SK-N-MC (cell line): Measurements from ENCODE around the gene ARHGEF2.

Experiments
- DNase-seq: peaks from one replicate; pipeline ENCODE4 v3.0.0-alpha.2; 2011; ENCODE audit warnings: low read depth, low spot score
- H3K27ac ChIP-seq: fragments of 200-600 bp; sonication (generic); 2 replicates; pipeline ENCODE4 v1.5.1; 2016; ENCODE audit warnings: mixed run types
- H3K36me3 ChIP-seq: fragments of 200-600 bp; sonication (generic); 2 replicates; pipeline ENCODE4 v1.6.1; 2017; ENCODE audit warnings: antibody characterized with exemption, low read length, mixed read lengths; ENCODE audit not compliant: insufficient read depth
- H3K4me3 ChIP-seq: fragments of 200-600 bp; sonication (generic); 2 replicates; pipeline ENCODE4 v1.5.1; 2016
- H3K9ac ChIP-seq: fragments of 200-600 bp; sonication (generic); 2 replicates; pipeline ENCODE4 v1.8.0; 2017; ENCODE audit warnings: mixed run types, mixed read lengths; ENCODE audit not compliant: insufficient read length
- H3K9me3 ChIP-seq: fragments of 200-600 bp; sonication (generic); 2 replicates; pipeline ENCODE4 v1.6.1; 2017; ENCODE audit warnings: low read depth, mild to moderate bottlenecking, antibody characterized with exemption, low read length, moderate library complexity, mixed read lengths
- EZH2 ChIP-seq: fragments of 200-600 bp; sonication (generic); IDR thresholded peaks from one replicate; pipeline ENCODE4 v1.6.1; 2017; ENCODE audit warnings: antibody characterized with exemption
- FOXP2 ChIP-seq: optimal IDR thresholded peaks from 2 replicates; pipeline ENCODE3; 2011; ENCODE audit warnings: mild to moderate bottlenecking, moderate library complexity; ENCODE audit not compliant: insufficient read depth; ENCODE audit errors: extremely low read length, control extremely low read depth
- POLR2AphosphoS5 ChIP-seq: IDR thresholded peaks from 2 replicates; pipeline ENCODE4 v1.6.1; 2012; ENCODE audit warnings: mild to moderate bottlenecking, low read depth, low read length, borderline replicate concordance

Gene ARHGEF2

DNA sequence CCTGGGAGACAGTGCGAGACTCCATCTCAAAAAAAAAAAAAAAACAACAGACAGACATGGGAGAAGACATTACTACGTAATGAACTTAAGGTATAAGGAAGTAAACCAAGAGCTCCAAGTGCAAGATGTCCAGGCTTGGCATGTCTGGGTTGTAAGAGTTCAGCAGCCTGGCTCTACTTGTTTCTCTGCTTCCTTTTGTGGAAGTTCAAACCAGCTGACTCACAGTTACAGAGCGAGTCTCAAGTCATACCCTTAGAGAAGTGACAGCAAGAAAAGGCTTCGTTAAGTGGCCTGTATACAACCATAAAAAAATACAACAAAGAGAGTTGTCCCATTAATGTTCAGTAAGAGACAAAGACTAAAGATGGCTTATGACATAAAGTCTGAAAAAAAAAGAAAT is 68.5 kb downstream of the ARHGEF2 start:
- Histone ChIP-seq H3K9me3 (no peaks in the 10 kb centered on the region), H3K9ac (no peak overlapping the region), H3K4me3 (peak overlapping the region; percentile 91; the same call in 1 of the 2 replicates), H3K36me3 (peaks cover 58% of the 10 kb centered on the region), H3K27ac (peak overlapping the region; percentile 1; the same call in 1 of the 2 replicates)
- no peak for DNase-seq
- TF ChIP-seq POLR2AphosphoS5 (no peak), EZH2 (no peak), FOXP2 (no peak)

- TF ChIP-seq EZH2: no peak
- TF ChIP-seq POLR2AphosphoS5: no peak
- TF ChIP-seq FOXP2: no peak
- H3K36me3 ChIP-seq: peaks cover 66% of the 10 kb centered on the region
Measured at GRCh38 chr1:155904261-155904660, 74.1 kb downstream of the ARHGEF2 start.

DNA sequence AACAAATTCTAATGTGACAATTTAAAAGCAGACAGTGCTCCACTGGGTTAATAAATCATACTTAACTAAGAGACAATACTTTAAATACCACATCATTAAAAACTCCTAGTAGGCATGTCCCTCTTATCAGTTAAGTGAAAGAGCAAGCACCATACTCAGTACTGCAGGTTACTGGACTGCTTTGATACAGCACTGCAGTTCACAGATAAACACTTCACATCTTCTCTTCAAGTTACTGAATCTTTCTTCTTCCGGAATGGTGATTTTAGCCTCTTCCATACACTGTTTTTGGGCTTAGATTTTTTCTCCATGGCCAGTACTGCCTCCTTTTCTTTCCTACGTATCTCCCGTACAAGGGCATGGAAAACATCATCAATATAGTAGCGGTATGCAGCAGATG is 78.2 kb downstream of the ARHGEF2 start:
- Histone ChIP-seq H3K27ac (0 out of 2 replicates have a peak overlapping the region, but pooled peaks have one; percentile 31), H3K4me3 (no peak overlapping the region), H3K9ac (no peak overlapping the region), H3K36me3 (peaks cover 53% of the 10 kb centered on the region), H3K9me3 (no peaks in the 10 kb centered on the region)
- no peak for TF ChIP-seq FOXP2
- TF ChIP-seq POLR2AphosphoS5: no peak
- TF ChIP-seq EZH2: no peak
- DNase-seq: no peak

More at GRCh38 chr1:155904261-155904660, 74.1 kb downstream of the ARHGEF2 start:
- Histone ChIP-seq H3K4me3 (no peak overlapping the region), H3K27ac (no peak overlapping the region), H3K9ac (no peak overlapping the region), H3K9me3 (no peaks in the 10 kb centered on the region)
- DNase-seq: no peak

DNA sequence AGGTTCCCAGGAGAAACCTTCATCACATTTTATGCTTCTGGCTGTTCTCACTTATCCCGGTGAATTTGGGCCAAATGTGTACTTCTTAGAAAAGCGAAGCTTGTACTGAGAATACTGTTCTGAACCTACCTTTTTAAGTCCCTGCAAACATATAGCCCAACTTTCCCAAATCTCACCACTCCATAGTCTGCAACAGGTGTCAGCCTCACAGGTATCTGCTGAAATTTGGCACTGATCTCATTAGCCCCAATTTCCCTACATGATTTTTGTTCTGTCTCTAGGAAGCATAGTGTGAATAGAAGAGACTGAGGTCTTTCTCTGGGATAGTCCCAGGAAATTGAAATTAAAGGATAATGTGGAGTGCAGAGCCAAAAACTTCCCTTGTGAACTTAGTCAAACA is 78.7 kb downstream of the ARHGEF2 start:
- Histone ChIP-seq H3K9ac (no peak overlapping the region), H3K4me3 (no peak overlapping the region), H3K9me3 (no peaks in the 10 kb centered on the region), H3K27ac (peak overlapping the region; percentile 40; the same call in 1 of the 2 replicates), H3K36me3 (peaks cover 49% of the 10 kb centered on the region)
- DNase-seq: no peak
- TF ChIP-seq FOXP2 (no peak), POLR2AphosphoS5 (no peak), EZH2 (no peak)

- DNase-seq: no peak
- H3K36me3 ChIP-seq: peaks cover 41% of the 10 kb centered on the region
Measured at GRCh38 chr1:155898888-155899287, 79.5 kb downstream of the ARHGEF2 start.

GRCh38 chr1:155897746-155898145 is 80.6 kb downstream of the ARHGEF2 start:
- H3K9me3 ChIP-seq: no peaks in the 10 kb centered on the region
- TF ChIP-seq POLR2AphosphoS5 (no peak), FOXP2 (no peak), EZH2 (no peak)
- H3K9ac ChIP-seq: no peak overlapping the region
- H3K4me3 ChIP-seq: peak overlapping the region; percentile 6; the same call in 1 of the 2 replicates
- peak overlapping the region; percentile 79 for H3K27ac ChIP-seq
- peaks cover 35% of the 10 kb centered on the region for H3K36me3 ChIP-seq
- DNase-seq: no peak

More at GRCh38 chr1:155898888-155899287, 79.5 kb downstream of the ARHGEF2 start:
- H3K9ac ChIP-seq: no peak overlapping the region
- no peak overlapping the region for H3K4me3 ChIP-seq
- no peaks in the 10 kb centered on the region for H3K9me3 ChIP-seq
- TF ChIP-seq EZH2 (no peak), FOXP2 (no peak), POLR2AphosphoS5 (no peak)
- peak overlapping the region; percentile 68 for H3K27ac ChIP-seq
